Peyer's patch (tissue), 4 donors: ENCODE measurements around the gene NLRP11. TPM values are rescaled to one million over a fixed set of nuclear protein-coding genes. Genes with fewer than 3 reads are reported as not detected.

Source experiments
- DNase-seq, 3 donors: peaks; one replicate each; pipeline ENCODE4 v3.0.0-alpha.2; 2017 to 2019
- H3K27ac ChIP-seq, 4 donors: fragments of 200-600 bp; sonication (generic); one replicate each; pipeline ENCODE4 v1.5.1; 2016 to 2019
- H3K27me3 ChIP-seq, 2 donors: fragments of 200-600 bp; sonication (generic); one replicate each; pipeline ENCODE4 v1.5.1; 2019
- H3K36me3 ChIP-seq, 3 donors: fragments of 200-600 bp; sonication (generic); one replicate each; pipeline ENCODE4 v1.5.1; 2016 to 2019
- H3K4me1 ChIP-seq, 4 donors: fragments of 200-600 bp; sonication (generic); one replicate each; pipeline ENCODE4 v1.5.1; 2016 to 2019
- H3K4me3 ChIP-seq, 4 donors: fragments of 200-600 bp; sonication (generic); 1 replicate in 3 of 4; 2 replicates in 1 of 4; pipeline ENCODE4 v1.5.1; 2016 to 2019; ENCODE audit warnings: mild to moderate bottlenecking in 1 of 4
- H3K9me3 ChIP-seq, 4 donors: fragments of 200-600 bp; sonication (generic); one replicate each; pipeline ENCODE4 v1.5.1; 2016 to 2019; ENCODE audit warnings: mild to moderate bottlenecking in 1 of 4
- POLR2A ChIP-seq, 2 donors: fragments of 450-650 bp; IDR thresholded peaks; one replicate each; pipeline ENCODE4 v1.5.1; 2017; ENCODE audit warnings: antibody characterized with exemption in 2 of 2, mild to moderate bottlenecking in 2 of 2, moderate library complexity in 2 of 2
- total RNA-seq, 4 donors: library from RNA; depleted of rRNA; stranded (reverse); fragments of >200 nt; gene quantifications; one replicate each; pipeline ENCODE4 v1.1.0, GENCODE V29; 2016
- TF ChIP-seq, protein P1 (sequence below), 6 experiments: fragments of 450-650 bp in 4 of 6; fragments of 200-600 bp in 2 of 6; sonication (generic) in 1 of 6; IDR thresholded peaks; one replicate each; pipeline ENCODE4 v1.5.1; 2017 to 2019; ENCODE audit warnings: antibody characterized with exemption in 6 of 6, mild to moderate bottlenecking in 3 of 6, moderate library complexity in 1 of 6

NLRP11 gene
- total RNA-seq, result not detected

- Histone ChIP-seq H3K9me3 (no peaks in the 10 kb centered on the region), H3K27ac (no peak within 1 kb of the TSS), H3K4me3 (no peak within 1 kb of the TSS), H3K36me3 (no peaks in the 10 kb centered on the region), H3K4me1 (no peaks in the 10 kb centered on the region), H3K27me3 (no peaks in the 10 kb centered on the region)
- no peak for DNase-seq
- no peak for TF ChIP-seq POLR2A (IDR thresholded peaks at IDR 0.05)
- TF ChIP-seq, protein P1, sequence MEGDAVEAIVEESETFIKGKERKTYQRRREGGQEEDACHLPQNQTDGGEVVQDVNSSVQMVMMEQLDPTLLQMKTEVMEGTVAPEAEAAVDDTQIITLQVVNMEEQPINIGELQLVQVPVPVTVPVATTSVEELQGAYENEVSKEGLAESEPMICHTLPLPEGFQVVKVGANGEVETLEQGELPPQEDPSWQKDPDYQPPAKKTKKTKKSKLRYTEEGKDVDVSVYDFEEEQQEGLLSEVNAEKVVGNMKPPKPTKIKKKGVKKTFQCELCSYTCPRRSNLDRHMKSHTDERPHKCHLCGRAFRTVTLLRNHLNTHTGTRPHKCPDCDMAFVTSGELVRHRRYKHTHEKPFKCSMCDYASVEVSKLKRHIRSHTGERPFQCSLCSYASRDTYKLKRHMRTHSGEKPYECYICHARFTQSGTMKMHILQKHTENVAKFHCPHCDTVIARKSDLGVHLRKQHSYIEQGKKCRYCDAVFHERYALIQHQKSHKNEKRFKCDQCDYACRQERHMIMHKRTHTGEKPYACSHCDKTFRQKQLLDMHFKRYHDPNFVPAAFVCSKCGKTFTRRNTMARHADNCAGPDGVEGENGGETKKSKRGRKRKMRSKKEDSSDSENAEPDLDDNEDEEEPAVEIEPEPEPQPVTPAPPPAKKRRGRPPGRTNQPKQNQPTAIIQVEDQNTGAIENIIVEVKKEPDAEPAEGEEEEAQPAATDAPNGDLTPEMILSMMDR (IDR thresholded peaks at IDR 0.05), result no peak
Measured at GRCh38 chr19:55831846-55832245, at the start of gene NLRP11. Gene NLRP11, minus strand, starts transcription at chr19:55831999. Its CDS starts 13,825 bp downstream, at chr19:55818174.

DNA sequence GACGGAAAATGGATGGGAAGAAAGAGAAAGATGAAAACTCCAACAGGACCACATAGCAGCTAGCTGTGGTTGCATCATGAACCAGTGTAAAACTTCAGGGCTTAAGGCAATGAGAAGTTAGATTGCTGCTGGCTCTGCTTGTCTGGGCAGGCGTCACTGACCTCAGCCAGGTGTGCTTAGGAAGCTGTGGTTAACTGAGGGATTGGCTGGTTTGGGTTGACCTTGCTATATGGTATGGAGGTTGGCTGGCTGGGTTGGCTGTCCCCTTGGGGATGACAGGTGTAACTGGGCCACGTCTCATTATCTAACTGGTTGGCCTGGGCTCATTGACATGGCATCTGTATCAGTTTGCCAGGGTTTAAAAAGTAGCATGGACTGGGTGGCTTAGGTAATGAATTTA lies 45.4 kb upstream of the NLRP11 start:
- Histone ChIP-seq H3K9me3 (no peaks in the 10 kb centered on the region), H3K27me3 (no peaks in the 10 kb centered on the region), H3K4me3 (no peak overlapping the region), H3K4me1 (no peaks in the 10 kb centered on the region), H3K36me3 (no peaks in the 10 kb centered on the region), H3K27ac (no peak overlapping the region)
- TF ChIP-seq POLR2A (IDR thresholded peaks at IDR 0.05), result no peak
- TF ChIP-seq, protein P1 (IDR thresholded peaks at IDR 0.05), result no peak
- DNase-seq, result no peak

DNA sequence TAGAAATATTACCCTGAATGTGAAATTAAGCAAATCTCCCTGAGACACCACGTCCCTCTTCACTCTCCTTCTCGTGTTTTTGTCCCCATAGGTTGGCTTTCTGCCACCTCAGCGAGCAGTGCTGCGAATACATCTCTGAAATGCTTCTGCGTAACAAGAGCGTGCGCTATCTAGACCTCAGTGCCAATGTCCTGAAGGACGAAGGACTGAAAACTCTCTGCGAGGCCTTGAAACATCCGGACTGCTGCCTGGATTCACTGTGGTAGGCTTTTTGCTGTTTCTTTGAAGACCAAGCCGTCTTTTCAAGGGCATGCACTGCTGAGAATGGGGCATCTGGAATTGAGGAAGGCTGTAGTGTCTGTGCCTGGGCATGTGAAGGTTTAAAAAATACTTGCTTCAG lies 38.9 kb upstream of the NLRP11 start:
- Histone ChIP-seq H3K36me3 (no peaks in the 10 kb centered on the region), H3K27me3 (no peaks in the 10 kb centered on the region), H3K4me1 (no peaks in the 10 kb centered on the region), H3K27ac (no peak overlapping the region), H3K4me3 (no peak overlapping the region), H3K9me3 (no peaks in the 10 kb centered on the region)
- no peak for DNase-seq
- TF ChIP-seq, protein P1 (IDR thresholded peaks at IDR 0.05), result no peak
- no peak for TF ChIP-seq POLR2A (IDR thresholded peaks at IDR 0.05)

- DNase-seq, result no peak
- Histone ChIP-seq H3K4me1 (no peaks in the 10 kb centered on the region), H3K9me3 (no peaks in the 10 kb centered on the region), H3K36me3 (no peaks in the 10 kb centered on the region), H3K4me3 (no peak overlapping the region), H3K27ac (no peak overlapping the region), H3K27me3 (no peaks in the 10 kb centered on the region)
- TF ChIP-seq POLR2A (IDR thresholded peaks at IDR 0.05), result no peak
- TF ChIP-seq, protein P1 (IDR thresholded peaks at IDR 0.05), result no peak
Measured at GRCh38 chr19:55867101-55867500, 35.3 kb upstream of the NLRP11 start.

DNA sequence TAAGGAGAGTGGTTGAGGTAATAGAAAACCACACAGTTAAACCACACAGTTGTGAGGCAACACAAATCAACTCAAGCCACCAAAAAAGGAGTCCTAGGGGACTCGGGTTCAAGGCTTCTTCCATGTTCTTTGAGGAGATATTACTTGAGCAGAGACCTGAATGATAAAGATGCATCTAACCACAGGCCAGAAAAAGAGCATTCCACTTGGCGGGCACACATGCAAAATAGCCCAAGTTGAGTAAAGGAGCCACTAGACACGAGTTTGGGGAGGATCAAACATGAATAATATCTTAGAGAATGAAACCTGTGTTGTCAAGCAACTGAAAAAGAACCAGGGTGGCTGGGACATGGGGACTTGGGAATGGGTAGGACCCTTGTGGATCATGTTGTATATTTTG lies 34.7 kb upstream of the NLRP11 start:
- Histone ChIP-seq H3K4me3 (no peak overlapping the region), H3K9me3 (no peaks in the 10 kb centered on the region), H3K27ac (no peak overlapping the region), H3K27me3 (no peaks in the 10 kb centered on the region), H3K36me3 (no peaks in the 10 kb centered on the region), H3K4me1 (no peaks in the 10 kb centered on the region)
- TF ChIP-seq POLR2A (IDR thresholded peaks at IDR 0.05), result no peak
- TF ChIP-seq, protein P1 (IDR thresholded peaks at IDR 0.05), result no peak
- no peak for DNase-seq

- no peak for TF ChIP-seq POLR2A (IDR thresholded peaks at IDR 0.05)
- TF ChIP-seq, protein P1 (IDR thresholded peaks at IDR 0.05), result no peak
- H3K4me3 ChIP-seq, result no peak overlapping the region
- no peak for DNase-seq
- H3K27me3 ChIP-seq, result no peaks in the 10 kb centered on the region
- no peaks in the 10 kb centered on the region for H3K36me3 ChIP-seq
- no peaks in the 10 kb centered on the region for H3K4me1 ChIP-seq
- no peak overlapping the region for H3K27ac ChIP-seq
- H3K9me3 ChIP-seq, result no peaks in the 10 kb centered on the region
Measured at GRCh38 chr19:55858969-55859368, 27.2 kb upstream of the NLRP11 start.
